ENCODE measurements around the gene CUTC.

DNA sequence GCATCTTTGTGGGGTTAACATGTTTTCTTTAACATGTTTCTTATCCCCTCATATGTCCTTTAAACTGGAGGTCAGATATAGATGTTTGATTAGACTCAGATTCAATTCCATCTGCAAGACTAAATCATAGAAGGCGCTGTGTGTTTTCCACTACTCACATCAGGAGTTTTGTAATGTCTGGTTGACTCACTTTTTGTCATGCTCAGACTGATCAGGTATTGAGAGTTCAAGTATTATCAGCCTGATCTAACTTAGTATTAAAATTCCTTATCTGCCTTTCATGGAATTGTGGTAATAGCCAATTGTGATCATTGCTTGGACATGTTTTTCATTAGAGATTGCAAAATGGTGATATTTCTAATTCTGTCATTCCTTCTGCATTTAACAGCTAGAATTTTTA is 42.6 kb upstream of the CUTC start:
- TF ChIP-seq, protein P1, sequence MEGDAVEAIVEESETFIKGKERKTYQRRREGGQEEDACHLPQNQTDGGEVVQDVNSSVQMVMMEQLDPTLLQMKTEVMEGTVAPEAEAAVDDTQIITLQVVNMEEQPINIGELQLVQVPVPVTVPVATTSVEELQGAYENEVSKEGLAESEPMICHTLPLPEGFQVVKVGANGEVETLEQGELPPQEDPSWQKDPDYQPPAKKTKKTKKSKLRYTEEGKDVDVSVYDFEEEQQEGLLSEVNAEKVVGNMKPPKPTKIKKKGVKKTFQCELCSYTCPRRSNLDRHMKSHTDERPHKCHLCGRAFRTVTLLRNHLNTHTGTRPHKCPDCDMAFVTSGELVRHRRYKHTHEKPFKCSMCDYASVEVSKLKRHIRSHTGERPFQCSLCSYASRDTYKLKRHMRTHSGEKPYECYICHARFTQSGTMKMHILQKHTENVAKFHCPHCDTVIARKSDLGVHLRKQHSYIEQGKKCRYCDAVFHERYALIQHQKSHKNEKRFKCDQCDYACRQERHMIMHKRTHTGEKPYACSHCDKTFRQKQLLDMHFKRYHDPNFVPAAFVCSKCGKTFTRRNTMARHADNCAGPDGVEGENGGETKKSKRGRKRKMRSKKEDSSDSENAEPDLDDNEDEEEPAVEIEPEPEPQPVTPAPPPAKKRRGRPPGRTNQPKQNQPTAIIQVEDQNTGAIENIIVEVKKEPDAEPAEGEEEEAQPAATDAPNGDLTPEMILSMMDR (IDR thresholded peaks at IDR 0.05), result no peak
- no peak for TF ChIP-seq JUN (IDR thresholded peaks at IDR 0.05)
- no peak for TF ChIP-seq TP53 (CRISPR knock-in tag; IDR thresholded peaks at IDR 0.05)
- TF ChIP-seq, protein P2, sequence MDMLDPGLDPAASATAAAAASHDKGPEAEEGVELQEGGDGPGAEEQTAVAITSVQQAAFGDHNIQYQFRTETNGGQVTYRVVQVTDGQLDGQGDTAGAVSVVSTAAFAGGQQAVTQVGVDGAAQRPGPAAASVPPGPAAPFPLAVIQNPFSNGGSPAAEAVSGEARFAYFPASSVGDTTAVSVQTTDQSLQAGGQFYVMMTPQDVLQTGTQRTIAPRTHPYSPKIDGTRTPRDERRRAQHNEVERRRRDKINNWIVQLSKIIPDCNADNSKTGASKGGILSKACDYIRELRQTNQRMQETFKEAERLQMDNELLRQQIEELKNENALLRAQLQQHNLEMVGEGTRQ (IDR thresholded peaks at IDR 0.05), result no peak
- no peak for TF ChIP-seq FOSL2 (IDR thresholded peaks at IDR 0.05)
- TF ChIP-seq FOSL2 (CRISPR knock-in tag; IDR thresholded peaks at IDR 0.05), result no peak
- no peak for TF ChIP-seq SREBF2 (IDR thresholded peaks at IDR 0.05)
- TF ChIP-seq RFX5 (IDR thresholded peaks at IDR 0.05), result no peak
- TF ChIP-seq POLR2A (IDR thresholded peaks at IDR 0.05; ENCODE audit: low read length), result no peak
- TF ChIP-seq RAD21 (conservative IDR thresholded peaks at IDR 0.05 in 1 of 2, IDR thresholded peaks at IDR 0.05 in 1 of 2), result no peak

Data from A549 (cell line).